DMS79 (cell line): Measurements from ENCODE around the gene PRMT7.

ENCODE experiments used
- DNase-seq: peaks from one replicate; lab custom pipeline; 2025; lab: John Stamatoyannopoulos, UW

The PRMT7 gene

DNA sequence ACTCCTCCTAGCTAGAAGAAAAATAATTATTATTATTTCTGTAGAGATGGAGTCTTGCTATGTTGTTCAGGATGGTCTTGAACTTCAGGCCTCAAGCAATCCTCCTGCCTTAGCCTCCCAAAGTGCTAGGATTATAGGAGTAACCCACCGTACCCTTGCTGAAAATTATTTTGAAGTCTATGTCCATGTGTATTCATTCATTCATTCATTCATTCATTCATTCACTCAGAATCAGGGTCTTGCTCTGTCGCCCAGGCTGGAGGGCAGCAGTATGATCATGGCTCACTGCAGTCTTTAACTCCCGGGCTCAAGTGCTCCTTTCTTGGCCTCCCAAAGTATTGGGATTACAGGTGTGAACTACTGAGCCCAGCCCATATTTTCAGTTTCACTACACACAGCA is 4.2 kb upstream of the PRMT7 start:
- no peak for DNase-seq

DNA sequence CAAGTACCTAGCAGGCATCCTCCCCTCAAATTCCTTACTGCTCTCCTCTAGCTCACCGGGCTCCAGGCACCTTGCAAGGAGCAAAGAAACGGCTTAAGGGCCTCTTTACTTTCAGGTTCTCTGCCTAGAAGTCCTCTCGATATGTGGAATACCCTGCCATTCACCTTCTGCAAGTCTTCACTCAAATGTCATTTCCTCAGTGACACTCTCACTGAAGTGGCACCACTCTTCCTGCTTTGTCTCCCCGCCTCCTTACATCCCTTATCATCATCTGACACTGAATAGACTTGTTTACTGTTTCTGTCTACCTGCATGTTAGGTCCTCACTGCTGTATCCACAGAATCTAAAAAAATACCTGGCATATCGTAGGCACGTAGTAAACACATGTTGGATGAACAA is 1.0 kb upstream of the PRMT7 start:
- no peak for DNase-seq

GRCh38 chr16:68310437-68310773 is 414 bp upstream of the PRMT7 start:
- no peak for DNase-seq

DNA sequence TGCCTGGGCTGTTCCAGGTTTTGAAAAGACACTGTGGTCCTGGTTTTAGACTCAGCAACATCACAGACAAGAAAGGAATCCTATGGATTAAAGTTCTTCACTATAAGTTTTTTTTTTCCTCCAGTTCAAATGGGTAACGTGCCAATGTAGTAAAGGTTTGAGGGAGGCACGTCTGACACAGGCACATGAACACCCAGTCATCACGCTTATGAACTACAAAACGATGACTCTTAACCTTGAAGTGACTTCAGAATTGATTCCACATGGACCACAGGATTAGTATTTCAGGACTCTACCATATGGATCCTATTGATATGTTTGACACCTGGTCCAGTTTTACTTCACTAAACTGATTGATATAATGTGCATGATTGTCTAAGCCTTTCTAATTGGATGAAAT is 2.3 kb downstream of the PRMT7 start:
- no peak for DNase-seq

DNA sequence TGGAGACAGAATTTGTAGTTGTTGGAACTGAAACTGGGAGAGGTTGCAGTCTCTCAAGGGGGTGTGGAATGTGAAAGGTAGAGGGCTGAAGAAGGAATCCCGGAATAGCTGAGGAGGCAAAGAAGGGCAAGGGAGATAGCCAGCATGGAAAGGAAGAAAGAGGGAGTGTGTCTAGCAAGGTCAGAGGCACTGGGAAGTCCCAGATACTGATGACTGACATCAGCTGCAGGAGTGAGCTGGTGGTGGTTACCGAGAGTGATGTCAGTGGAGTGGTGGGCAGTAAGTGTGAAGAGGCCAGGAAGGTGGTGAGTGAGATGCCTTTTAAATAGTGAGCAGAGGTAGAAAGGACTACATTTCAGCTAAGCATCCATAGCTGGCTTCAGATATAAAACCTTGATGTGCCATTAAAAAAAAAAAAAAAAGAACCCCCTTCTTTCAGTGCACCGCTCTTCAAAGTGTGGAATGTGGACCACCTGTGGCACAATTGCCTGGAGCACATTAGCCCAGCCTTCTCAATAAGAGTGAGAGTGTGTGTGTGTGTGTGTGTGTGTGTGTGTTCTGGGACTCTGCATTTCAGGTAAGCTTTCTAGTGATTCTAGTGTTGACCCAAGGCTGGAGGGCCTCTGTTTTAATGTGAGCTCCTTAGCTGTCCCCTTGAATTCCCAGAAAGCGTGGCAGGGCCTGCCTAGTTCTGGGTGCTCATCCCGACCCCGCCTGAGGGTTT is 8.5 kb downstream of the PRMT7 start:
- DNase-seq, result peak; percentile 88

GRCh38 chr16:68324336-68324735 is 13.5 kb downstream of the PRMT7 start:
- DNase-seq, result no peak

GRCh38 chr16:68324780-68325357 is 14.1 kb downstream of the PRMT7 start:
- no peak for DNase-seq

- DNase-seq, result peak; percentile 56
Measured at GRCh38 chr16:68328151-68328859, 17.5 kb downstream of the PRMT7 start.

DNA sequence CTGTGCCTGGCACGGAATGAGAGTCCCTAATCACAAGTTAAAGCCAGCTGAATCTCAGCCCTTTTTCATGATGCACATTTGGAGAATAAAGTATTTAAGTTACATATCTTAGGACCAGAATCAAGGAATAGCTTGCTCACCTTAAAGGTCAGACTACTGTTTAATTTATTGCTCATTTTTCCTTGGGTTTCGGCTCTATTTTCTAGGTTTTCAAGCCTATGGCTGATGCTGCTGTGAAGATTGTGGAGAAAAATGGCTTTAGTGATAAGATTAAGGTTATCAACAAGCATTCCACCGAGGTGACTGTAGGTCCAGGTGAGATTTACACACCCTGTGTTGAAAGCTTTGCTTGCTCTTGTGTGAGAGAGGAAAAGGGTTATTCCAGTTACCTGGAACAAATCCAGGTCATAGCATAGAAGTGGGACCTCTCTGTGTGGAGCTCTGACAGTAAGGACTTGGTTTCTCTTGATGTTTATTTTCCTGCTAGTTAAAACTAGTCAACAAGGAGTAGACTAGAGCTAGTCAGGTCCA is 18.1 kb downstream of the PRMT7 start:
- no peak for DNase-seq

- DNase-seq, result no peak
Measured at GRCh38 chr16:68331879-68332410, 21.1 kb downstream of the PRMT7 start.

- peak; percentile 67 for DNase-seq
Measured at GRCh38 chr16:68332411-68333121, 21.7 kb downstream of the PRMT7 start.

DNA sequence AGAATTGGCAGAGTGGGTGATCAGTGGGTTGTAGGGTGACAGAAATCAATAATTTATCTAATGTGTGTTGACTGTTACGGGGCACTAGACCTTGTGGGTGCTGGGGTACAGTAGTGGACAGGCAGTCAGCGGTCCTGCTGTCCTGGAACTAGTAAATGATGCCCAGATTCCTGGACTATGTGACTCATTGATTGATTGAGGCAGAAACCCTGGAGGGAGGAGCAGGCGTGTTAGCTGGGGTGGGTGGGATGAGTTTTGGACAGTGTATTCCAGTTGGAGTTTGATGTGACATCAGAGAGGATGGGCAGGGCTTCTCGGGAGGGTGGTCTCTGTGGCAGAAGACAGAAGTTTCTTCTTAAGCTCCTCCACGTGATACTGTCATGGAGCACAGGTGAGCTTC is 24.4 kb downstream of the PRMT7 start:
- DNase-seq, result no peak

DNA sequence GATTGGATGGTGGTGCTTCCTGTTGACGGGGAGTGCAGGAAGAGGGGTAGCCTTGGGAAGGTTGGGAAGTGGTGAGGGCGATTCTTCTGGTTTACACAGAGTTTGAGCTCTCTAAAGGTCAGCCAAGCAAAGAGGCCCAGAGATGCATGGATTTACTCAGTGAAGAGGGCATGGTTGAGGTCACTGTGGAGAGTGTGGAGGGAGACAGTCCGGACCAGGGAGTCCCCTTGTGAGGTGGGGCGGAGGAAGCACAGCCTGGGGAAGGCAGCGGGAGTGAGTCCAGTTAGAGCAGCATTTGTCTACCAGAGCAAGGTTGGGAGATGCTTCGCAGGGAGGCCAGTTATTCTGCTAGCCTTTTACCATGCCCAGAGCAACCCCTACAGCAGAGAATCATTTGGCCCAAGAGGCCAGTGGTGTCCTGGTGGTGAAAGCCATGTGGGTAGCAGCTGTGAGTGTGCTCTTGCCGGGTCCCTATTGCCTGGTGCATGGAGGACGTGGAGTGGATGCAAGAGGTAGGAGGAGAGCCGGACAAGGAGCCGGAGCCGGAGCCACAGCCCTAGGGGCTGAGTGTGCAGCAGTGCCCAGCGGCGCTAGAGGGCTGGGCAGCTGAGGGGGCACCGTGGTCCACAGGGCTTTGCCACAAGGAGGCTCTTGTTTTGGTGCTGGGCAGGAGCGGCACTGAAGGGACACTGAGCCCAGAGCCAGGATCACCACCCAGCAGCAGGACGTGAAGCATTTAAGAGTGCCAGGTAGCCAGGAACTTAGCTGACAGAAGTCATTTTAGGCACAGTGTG is 27.7 kb downstream of the PRMT7 start:
- DNase-seq, result no peak

- no peak for DNase-seq
Measured at GRCh38 chr16:68339214-68339613, 28.4 kb downstream of the PRMT7 start.

GRCh38 chr16:68342620-68343019 is 31.8 kb downstream of the PRMT7 start:
- DNase-seq, result no peak

GRCh38 chr16:68343137-68343536 is 32.3 kb downstream of the PRMT7 start:
- no peak for DNase-seq

GRCh38 chr16:68344252-68344651 is 33.4 kb downstream of the PRMT7 start:
- DNase-seq, result no peak

- no peak for DNase-seq
Measured at GRCh38 chr16:68345351-68345810, 34.6 kb downstream of the PRMT7 start.

GRCh38 chr16:68345958-68346635 is 35.3 kb downstream of the PRMT7 start:
- DNase-seq, result no peak

DNA sequence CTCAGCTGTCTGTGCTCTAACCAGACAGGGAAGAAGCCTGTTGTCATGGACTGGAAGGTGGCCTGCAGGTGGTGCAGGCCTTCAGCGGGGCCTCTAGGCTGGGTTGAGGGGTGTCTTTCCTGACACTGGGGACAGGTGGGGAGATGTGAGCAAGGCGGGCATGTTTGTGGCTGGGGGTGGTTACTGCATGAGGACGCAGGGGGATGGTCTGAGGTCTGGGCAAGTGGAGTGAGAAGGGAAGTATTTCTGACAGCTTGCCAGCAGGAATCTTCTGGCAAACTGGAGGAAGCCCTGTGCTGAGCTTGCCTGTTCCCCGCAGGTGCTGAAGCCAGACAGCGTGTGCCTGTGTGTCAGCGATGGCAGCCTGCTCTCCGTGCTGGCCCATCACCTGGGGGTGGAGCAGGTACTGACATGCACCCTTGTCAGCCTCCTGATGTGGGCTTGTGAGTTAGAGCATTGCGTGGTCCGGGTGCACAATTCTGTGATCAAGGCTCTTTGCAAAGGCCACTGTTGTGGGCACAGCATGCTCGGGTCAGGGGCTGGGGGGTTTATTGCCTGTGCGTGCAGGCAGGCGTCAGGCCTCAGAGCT is 36.2 kb downstream of the PRMT7 start:
- DNase-seq, result no peak
